COLO668 (cell line): Measurements from ENCODE around the gene RGS2.

Experiments used
- DNase-seq: peaks from one replicate; lab custom pipeline; 2025; ENCODE audit not compliant: unreplicated experiment; lab: John Stamatoyannopoulos, UW

The RGS2 gene

DNA sequence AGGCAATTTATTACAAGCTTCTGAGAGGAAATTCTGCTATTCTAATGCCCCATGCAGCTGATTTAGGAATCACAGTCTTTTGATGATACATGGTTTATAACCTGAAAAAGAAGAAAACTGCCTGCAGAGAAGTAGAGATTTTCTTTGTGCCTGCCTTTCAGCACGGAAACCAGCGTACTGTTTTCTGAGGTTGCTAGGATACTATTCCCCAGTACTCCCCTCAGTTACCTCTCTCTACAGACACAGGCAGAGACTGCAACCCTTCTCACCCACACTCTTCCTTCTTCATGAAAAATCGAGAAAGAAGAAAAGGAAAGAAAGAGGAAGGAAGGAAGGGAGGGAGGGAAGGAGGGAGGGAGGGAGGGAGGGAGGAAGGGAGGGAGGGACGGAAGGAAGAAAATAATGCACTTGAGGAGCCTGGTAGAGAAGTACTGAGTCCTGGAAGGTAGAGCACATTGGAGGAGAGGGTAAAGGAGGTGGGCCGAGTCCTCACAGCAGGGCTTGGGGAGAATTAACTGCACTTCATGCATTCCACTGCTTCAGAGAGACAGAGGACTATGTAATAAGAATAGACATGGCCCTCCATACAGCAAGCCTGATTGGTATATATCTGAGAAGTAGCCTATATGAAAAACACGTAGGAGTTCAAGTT lies 21.9 kb downstream of the RGS2 start:
- no peak for DNase-seq

DNA sequence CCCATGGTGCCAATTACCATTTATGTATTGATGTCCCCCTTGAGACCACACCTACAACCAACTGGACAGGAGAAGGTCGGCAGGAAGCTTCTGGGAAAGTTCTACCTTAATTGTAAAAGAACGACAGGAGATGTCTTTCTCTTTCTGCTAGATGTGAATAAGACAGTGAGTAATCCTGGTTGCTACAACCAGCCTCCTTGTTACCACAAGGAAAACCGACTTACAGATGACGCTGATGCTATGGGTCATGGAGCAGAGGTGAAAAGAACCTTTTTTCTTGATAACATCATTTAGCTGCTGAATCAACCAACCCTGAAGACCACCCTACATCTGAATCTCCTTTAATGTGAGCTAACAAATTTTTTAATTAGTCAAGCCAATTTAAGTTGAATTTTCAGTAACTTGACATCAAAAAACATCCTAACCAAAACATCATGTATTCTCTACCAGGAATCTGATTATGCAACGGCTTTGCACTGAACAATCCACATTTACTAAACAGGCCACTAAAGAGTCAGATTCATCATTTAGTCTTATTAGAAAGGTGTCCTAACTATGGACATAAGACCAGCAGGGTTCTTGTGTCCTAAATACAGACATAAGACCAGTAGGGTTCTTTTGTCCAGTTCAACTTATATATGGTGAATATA lies 23.0 kb downstream of the RGS2 start:
- DNase-seq: no peak

DNA sequence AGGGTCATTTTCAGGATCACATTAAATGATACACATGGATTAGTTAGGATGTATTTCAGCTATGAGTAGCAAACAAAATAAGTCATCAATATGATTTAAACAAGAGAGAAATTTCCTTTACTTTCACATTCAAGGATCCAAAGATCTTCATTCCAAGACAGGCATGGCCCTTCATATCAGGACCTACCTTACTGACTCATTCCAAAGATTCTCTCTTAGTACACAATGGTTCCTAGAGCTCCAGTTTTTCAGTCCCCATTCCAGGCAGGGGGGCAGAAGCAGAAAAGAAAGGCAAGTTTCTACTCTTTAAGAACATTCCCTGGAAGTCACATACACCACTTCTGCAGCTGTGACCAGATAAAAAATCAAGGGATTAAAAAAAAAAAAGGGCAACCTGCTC lies 23.7 kb downstream of the RGS2 start:
- no peak for DNase-seq

DNA sequence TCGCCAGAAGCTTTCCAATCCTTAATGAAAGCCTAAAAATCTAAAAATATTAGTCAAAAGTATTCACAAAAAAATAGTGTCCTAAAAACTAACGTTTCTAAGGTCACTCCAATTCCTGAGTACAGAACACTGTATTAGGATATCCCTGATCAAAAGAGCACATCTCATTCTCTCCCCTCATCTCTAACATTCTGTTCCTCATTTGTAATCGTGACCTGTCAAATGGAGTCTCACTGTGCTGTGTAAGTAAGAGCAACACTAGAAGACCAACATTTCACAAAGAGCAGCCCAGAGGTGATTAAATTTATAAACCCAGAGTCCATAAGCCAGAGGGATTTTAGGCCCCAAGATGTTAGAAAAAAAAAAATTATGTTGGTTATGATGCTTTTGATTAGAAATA lies 26.3 kb downstream of the RGS2 start:
- no peak for DNase-seq

DNA sequence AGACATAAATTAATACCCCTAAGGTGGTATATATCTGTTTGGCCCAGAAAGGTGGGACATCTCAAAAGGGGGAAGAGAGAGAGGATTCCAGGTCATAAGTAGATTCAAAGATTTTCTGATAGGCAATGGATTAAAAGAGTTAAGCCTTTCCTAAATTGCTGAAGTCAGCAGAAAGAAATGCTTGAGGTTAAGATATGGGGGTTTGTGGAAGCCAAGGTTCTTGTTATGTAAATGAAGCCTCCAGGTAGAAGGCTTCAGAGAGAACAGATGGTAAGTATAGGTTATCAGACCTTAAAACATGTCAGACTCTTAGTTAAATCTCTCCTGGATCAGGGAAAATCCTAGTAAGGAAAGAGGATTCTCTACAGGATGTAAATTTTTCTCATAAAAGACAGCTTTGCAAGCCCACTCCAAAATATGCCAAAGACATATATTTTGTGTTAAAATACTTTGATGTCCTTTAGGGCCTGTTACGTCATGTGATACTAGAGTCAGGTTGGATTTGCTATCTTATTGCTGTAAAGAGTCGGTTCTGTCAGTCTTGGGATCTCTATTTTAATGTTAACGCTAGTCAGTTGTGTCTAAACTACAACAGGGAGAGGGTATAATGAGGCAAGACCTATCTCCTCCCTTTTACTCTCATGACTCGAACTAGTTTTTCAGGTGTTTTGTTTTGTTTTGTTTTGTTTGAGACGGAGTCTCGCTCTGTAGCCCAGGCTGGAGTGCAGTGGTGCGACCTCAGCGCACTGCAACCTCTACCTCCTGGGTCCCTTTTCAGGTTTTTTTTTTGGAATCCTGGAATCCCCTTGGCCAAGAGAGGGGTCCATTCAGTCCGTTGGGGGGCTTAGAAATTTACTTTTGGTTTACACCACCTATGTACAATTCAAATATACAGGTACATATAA lies 30.6 kb downstream of the RGS2 start:
- no peak for DNase-seq

DNA sequence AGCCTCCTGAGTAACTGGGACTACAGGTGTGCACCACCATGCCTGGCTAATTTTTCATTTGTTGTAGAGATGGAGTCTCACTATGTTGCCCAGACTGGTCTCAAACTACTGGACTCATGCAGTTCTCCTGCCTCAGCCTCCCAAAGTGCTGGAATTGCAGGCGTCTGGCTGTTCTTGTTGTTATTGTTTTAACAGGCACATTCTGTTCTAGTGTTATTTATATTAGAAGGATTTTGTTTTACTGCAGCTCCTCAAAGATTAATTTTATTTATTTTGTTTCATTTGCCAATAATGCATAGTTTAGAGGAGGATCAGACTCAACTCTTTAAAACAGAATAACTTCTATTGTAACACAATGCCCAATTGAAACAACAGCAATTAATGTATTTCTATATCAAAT lies 35.5 kb downstream of the RGS2 start:
- no peak for DNase-seq

DNA sequence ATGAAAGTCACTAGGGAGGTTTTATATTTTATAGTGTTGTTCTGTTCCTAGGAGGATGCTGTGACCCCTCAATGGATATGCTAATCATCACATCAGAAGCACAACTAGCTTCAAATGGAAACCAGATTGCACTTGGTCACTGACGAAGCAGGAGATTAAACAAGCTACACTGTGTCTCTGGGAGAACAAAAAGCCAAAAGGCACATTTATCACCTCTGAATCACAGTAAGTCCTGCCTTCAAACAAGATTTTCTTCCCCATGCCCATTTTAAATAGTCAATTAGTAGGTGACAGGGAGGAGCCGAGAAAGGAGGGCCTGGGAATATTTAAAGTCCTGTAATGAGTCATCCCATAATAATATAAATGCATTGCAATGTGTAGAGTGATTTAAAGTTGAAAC lies 38.1 kb downstream of the RGS2 start:
- DNase-seq: no peak

DNA sequence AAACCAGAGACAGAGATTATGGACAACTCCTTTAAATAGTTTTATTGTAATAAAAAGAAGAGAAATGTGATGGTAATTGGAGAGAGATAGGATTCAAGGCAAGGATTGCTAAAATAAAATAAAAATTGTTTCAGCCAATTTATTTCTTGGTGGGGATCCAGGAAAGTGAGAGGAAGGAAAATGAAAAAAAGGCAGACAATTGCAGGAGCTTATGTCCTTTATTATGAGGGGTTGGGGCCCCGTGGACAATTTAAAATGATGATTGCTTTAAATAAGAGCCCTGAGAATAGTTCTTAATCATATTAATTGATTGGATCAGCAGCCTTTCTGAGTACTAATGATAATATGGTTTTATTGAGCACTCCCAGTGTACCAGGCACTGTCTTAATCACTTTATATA lies 40.2 kb downstream of the RGS2 start:
- no peak for DNase-seq

DNA sequence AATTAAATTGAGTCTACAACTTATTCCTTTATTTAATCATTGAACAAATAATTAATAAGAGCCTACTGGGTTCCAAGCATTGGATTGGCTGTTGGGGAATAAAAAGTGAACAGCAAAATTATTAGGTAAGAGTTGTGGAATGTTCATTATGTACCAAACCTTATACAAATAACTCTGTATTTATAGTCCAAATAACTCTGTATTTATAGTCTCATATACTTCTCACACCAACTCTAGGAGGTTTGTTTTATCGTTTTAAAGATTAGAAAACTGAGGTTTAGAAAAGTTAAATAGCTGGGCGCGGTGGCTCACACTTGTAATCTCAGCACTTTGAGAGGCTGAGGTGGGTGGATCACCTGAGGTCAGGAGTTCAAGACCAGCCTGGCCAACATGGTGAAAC lies 40.6 kb downstream of the RGS2 start:
- DNase-seq: no peak

DNA sequence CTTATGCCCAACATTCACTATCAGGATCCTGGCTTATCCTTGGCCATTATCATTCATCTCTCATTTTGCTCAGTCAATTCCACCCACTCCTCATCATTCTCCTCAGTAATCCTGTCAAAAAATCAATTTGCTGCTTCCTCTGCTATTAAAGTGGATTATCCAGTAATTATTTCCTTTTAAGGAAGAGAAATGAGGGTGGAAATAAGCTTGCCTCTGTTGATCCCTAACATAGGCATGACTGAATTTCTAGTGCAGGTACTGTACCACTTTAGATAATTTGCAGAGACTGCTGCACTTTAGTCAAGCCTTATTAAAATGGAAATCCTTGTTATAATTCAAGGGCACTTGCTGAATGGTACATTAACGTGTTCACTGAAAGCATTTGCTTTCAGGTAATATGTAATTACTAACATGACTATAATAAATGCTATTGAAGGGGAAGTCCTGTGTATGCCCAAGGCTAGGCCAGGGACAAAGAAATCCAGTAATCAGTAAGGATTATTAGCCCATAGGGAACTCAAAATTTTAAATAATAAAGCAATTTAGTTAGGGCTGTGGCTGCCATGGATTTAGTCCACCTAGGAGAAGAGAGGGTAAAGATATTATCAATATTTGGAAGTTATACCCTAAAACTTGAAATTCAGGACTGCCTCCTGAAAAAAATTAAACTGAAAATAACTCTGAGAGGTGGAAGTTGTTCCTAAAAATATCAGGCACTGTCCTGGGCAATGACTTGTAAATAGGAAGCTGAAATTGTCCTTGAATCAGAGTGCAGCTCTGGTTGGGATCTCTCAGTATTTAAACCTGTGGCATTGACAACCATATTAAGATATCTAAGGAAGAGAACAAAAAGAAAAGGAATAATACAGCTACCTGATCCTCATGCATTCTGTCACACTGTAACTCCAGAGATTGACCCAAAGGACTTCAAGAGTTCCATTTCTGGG lies 43.4 kb downstream of the RGS2 start:
- no peak for DNase-seq

DNA sequence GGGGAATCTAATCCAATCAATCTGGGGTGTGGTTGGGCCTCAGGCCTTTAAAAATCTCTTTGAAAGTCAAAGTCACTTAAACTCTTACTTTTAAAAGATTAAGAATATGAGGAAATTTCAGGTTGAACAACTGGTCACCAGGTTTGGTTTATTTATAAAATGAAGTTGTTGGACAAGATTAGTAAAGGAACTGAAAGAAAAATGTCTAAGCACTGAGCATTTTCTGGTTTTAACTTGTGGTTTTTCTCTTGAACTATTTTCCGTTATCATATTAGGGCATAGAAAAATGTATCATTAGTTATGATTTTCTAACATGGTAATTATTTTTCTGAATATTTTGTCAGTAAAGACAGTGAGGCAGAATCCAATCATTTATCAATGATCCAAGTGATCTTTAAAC lies 49.6 kb downstream of the RGS2 start:
- DNase-seq: no peak

DNA sequence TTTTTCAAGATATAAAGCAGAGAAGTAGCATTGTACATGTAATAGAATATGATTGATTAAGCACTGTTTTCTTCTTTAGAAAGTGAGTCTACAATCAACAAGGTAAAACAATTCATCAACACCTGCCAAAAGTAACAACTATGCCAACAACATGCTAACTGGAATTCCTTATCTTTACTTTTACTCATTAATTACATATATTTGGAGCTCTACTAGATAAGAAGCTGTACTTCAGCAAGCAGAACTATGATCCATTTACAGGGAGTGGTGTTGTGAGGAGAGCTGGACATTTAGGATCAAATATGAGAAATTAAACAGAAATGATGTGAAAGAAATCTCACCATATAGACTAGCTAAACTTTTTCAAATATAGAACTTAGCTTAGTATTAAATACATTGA lies 51.0 kb downstream of the RGS2 start:
- no peak for DNase-seq

DNA sequence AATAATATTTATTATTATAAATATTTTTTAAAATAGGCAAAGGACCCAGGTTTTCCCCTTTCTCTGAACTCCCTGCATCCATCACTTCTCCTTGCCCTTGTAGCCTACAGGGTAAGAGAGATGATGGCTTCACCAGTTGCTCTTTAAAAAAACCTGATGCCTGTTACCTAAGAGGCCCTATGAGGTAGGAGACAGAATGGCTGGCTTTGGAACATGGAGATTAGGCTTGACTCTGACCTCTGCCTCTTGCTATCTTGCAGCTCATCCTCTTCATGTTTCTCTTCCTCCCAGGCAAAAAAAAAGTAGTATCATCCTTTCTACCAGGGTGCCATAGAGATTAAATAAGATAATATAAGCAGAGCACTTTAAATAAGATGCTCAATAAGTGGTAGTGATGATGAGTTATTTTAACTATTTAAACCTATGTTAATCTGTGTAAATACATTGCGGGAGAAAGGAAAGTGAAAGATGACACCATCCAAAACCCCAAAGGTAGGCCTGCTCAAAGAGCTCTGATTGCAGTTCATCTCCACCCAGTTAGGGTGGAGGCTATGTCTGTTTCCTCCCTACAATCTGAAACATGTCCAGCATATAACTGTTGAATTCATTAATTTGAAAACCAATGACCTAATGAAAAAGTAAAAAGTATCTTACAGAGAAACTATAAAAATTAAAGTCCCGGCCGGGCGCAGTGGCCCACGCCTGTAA lies 51.8 kb downstream of the RGS2 start:
- no peak for DNase-seq

DNA sequence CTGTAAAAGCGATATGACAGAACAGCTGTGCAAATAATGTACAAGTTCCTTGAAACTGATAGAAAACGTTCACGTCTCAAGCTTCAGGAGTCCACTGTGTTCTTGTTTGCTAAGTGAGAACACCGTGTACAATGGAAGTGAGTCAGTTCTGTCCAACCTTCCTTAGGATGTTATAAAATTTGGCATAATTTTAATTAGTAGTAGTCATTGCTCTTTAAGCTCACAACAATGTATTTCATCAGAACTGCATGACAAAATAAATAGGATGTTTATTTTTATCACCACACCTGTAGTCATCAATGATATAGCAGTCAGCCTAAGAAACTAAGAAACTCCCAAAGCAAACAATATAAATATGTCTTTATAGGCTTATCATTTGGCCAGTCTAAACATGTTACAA lies 53.0 kb downstream of the RGS2 start:
- DNase-seq: no peak
